ENCODE results near the gene TPM1. TPM values are rescaled to one million over a fixed set of nuclear protein-coding genes. Genes with fewer than 3 reads are reported as not detected.
A peak's percentile ranks its signal among the peaks of the same experiment; 100 is the strongest.

The TPM1 gene
- total RNA-seq, 2 donors from 2014 or later: 245 to 363 TPM

DNA sequence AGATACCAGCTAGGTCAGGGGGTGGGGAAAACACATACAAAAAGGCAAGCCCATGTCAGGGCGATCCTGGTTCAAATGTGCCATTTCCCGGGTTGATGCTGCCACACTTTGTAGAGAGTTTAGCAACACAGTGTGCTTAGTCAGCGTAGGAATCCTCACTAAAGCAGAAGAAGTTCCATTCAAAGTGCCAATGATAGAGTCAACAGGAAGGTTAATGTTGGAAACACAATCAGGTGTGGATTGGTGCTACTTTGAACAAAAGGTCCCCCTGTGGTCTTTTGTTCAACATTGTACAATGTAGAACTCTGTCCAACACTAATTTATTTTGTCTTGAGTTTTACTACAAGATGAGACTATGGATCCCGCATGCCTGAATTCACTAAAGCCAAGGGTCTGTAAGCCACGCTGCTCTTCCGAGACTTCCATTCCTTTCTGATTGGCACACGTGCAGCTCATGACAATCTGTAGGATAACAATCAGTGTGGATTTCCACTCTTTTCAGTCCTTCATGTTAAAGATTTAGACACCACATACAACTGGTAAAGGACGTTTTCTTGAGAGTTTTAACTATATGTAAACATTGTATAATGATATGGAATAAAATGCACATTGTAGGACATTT, 28.9 kb downstream of the TPM1 start:
- Mint-ChIP-seq H3K4me1 (peaks cover 23% of the 10 kb centered on the region), H3K9me3 (no peaks in the 10 kb centered on the region), H3K36me3 (ENCODE audit: low read depth) (peaks cover 33% of the 10 kb centered on the region), H3K27me3 (ENCODE audit: insufficient read depth) (no peaks in the 10 kb centered on the region), H3K4me3 (no peak overlapping the region), H3K27ac (peak overlapping the region; percentile 41)
- H3K9ac ChIP-seq (ENCODE audit: extremely low read depth, low read length, poor library complexity, severe bottlenecking): no peak overlapping the region
- 78 to 81% methylated on average over 5 to 8 of the region's 8 CpGs for WGBS, 2 experiments (ENCODE audit: insufficient coverage in 1 of 2, insufficient read length in 1 of 2)
- no peak overlapping the region for H3K27ac ChIP-seq (ENCODE audit: low read depth, low read length)
- peaks cover 51% of the 10 kb centered on the region for H3K36me3 ChIP-seq (ENCODE audit: control insufficient read depth, insufficient read depth, low read length)
- H3K4me3 ChIP-seq (ENCODE audit: low read length): no peak overlapping the region
- H3K4me1 ChIP-seq (ENCODE audit: control insufficient read depth, insufficient read depth, low read length): no peaks in the 10 kb centered on the region
- no peaks in the 10 kb centered on the region for H3K9me3 ChIP-seq (ENCODE audit: control insufficient read depth, low read length)
- TF ChIP-seq, protein P1, sequence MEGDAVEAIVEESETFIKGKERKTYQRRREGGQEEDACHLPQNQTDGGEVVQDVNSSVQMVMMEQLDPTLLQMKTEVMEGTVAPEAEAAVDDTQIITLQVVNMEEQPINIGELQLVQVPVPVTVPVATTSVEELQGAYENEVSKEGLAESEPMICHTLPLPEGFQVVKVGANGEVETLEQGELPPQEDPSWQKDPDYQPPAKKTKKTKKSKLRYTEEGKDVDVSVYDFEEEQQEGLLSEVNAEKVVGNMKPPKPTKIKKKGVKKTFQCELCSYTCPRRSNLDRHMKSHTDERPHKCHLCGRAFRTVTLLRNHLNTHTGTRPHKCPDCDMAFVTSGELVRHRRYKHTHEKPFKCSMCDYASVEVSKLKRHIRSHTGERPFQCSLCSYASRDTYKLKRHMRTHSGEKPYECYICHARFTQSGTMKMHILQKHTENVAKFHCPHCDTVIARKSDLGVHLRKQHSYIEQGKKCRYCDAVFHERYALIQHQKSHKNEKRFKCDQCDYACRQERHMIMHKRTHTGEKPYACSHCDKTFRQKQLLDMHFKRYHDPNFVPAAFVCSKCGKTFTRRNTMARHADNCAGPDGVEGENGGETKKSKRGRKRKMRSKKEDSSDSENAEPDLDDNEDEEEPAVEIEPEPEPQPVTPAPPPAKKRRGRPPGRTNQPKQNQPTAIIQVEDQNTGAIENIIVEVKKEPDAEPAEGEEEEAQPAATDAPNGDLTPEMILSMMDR (conservative IDR thresholded peaks at IDR 0.05): no peak
- DNase-seq: no peak
- no peaks in the 10 kb centered on the region for H3K27me3 ChIP-seq (ENCODE audit: control insufficient read depth, insufficient read depth, low read length, poor library complexity, severe bottlenecking)

DNA sequence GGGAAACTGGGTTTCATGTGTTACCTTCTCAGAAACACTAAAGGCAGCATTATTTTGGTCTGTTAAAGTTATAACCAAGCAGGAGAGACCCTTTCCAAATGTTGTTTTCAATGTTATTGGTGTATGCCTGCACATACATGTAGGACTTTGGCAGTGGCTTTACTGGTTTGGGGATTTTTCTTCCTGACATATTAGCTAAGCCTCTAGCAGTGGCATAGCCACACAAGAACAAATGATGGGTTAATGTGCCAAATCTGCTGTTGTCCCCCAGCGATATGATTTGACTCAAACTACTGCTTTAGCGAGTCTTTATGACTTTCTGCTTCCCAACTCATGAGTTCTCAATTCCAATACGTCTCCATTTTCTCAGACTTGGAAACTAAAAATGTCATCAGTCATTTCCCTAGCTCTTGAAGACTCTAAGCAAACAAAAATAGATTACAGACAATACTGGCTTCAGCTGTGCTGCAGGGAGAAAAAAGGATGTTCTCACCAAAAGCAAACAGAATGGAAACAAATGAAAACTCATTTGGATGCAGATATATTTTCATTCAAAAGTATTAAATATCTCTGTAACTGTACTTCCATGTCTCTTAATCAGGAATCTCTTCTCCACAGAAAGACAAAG, 29.6 kb downstream of the TPM1 start:
- no peaks in the 10 kb centered on the region for H3K9me3 ChIP-seq (ENCODE audit: control insufficient read depth, low read length)
- DNase-seq: no peak
- H3K4me3 Mint-ChIP-seq: no peak overlapping the region
- H3K36me3 Mint-ChIP-seq (ENCODE audit: low read depth): peaks cover 28% of the 10 kb centered on the region
- H3K27me3 Mint-ChIP-seq (ENCODE audit: insufficient read depth): no peaks in the 10 kb centered on the region
- TF ChIP-seq, protein P1 (conservative IDR thresholded peaks at IDR 0.05): no peak
- H3K4me3 ChIP-seq (ENCODE audit: low read length): no peak overlapping the region
- H3K36me3 ChIP-seq (ENCODE audit: control insufficient read depth, insufficient read depth, low read length): peaks cover 44% of the 10 kb centered on the region
- H3K9ac ChIP-seq (ENCODE audit: extremely low read depth, low read length, poor library complexity, severe bottlenecking): no peak overlapping the region
- no peak overlapping the region for H3K27ac ChIP-seq (ENCODE audit: low read depth, low read length)
- peak overlapping the region; percentile 18 for H3K27ac Mint-ChIP-seq
- H3K4me1 Mint-ChIP-seq: peaks cover 30% of the 10 kb centered on the region
- H3K4me1 ChIP-seq (ENCODE audit: control insufficient read depth, insufficient read depth, low read length): peaks cover 5% of the 10 kb centered on the region
- no peaks in the 10 kb centered on the region for H3K9me3 Mint-ChIP-seq
- 94 to 100% methylated on average over 3 of the region's 3 CpGs for WGBS, 2 experiments (ENCODE audit: insufficient coverage in 1 of 2, insufficient read length in 1 of 2)
- no peaks in the 10 kb centered on the region for H3K27me3 ChIP-seq (ENCODE audit: control insufficient read depth, insufficient read depth, low read length, poor library complexity, severe bottlenecking)

- Mint-ChIP-seq H3K4me3 (no peak overlapping the region), H3K27ac (peak overlapping the region; percentile 18), H3K36me3 (ENCODE audit: low read depth) (peaks cover 23% of the 10 kb centered on the region), H3K27me3 (ENCODE audit: insufficient read depth) (no peaks in the 10 kb centered on the region), H3K4me1 (peaks cover 37% of the 10 kb centered on the region), H3K9me3 (no peaks in the 10 kb centered on the region)
- no peak overlapping the region for H3K27ac ChIP-seq (ENCODE audit: low read depth, low read length)
- H3K4me1 ChIP-seq (ENCODE audit: control insufficient read depth, insufficient read depth, low read length): peaks cover 10% of the 10 kb centered on the region
- H3K27me3 ChIP-seq (ENCODE audit: control insufficient read depth, insufficient read depth, low read length, poor library complexity, severe bottlenecking): no peaks in the 10 kb centered on the region
- H3K36me3 ChIP-seq (ENCODE audit: control insufficient read depth, insufficient read depth, low read length): peaks cover 37% of the 10 kb centered on the region
- DNase-seq: no peak
- WGBS, 2 experiments (ENCODE audit: insufficient coverage in 1 of 2, insufficient read length in 1 of 2): 89 to 96% methylated on average over 9 of the region's 9 CpGs
- TF ChIP-seq, protein P1 (conservative IDR thresholded peaks at IDR 0.05): no peak
- no peaks in the 10 kb centered on the region for H3K9me3 ChIP-seq (ENCODE audit: control insufficient read depth, low read length)
- no peak overlapping the region for H3K4me3 ChIP-seq (ENCODE audit: low read length)
- H3K9ac ChIP-seq (ENCODE audit: extremely low read depth, low read length, poor library complexity, severe bottlenecking): no peak overlapping the region
These were observed 30.3 kb downstream of the TPM1 start for GRCh38 chr15:63072809-63073277.
